Endothelial cell of umbilical vein (primary cell): Measurements from ENCODE around the gene RPL3.

Experiments
- CTCF ChIP-seq, 2 donors: IDR thresholded peaks; 1 replicate in 1 of 2; 2 replicates in 1 of 2; pipeline ENCODE4 v1.5.1; 2011; ENCODE audit warnings: low read length in 2 of 2, mild to moderate bottlenecking in 2 of 2, moderate library complexity in 2 of 2, control low read depth in 1 of 2, inconsistent platforms in 1 of 2, low read depth in 1 of 2; ENCODE audit not compliant: insufficient read depth in 1 of 2; ENCODE audit errors: extremely low read depth in 1 of 2
- EZH2 ChIP-seq: IDR thresholded peaks from 2 replicates; pipeline ENCODE4 v1.6.1; 2012; ENCODE audit warnings: borderline replicate concordance, low read depth, mild to moderate bottlenecking, moderate library complexity, low read length, inconsistent platforms; ENCODE audit not compliant: severe bottlenecking
- GATA2 ChIP-seq: IDR thresholded peaks from 2 replicates; pipeline ENCODE4 v1.7.0; 2011; ENCODE audit warnings: low read depth, mild to moderate bottlenecking, moderate library complexity, mixed read lengths, low read length; ENCODE audit not compliant: insufficient read length, insufficient read depth
- JUN ChIP-seq: IDR thresholded peaks from 2 replicates; pipeline ENCODE4 v1.6.1; 2011; ENCODE audit warnings: borderline replicate concordance, low read depth; ENCODE audit not compliant: insufficient read length, insufficient read depth
- MAX ChIP-seq: IDR thresholded peaks from 2 replicates; pipeline ENCODE4 v1.6.1; 2011; ENCODE audit not compliant: insufficient read depth, insufficient read length
- POLR2A ChIP-seq: IDR thresholded peaks from 2 replicates; pipeline ENCODE4 v1.6.1; 2012; ENCODE audit warnings: low read depth, mild to moderate bottlenecking, control low read depth, low read length
- POLR2AphosphoS5 ChIP-seq: IDR thresholded peaks from 2 replicates; pipeline ENCODE4 v1.6.1; 2012; ENCODE audit warnings: low read depth, mild to moderate bottlenecking, control low read depth, low read length, moderate library complexity; ENCODE audit not compliant: insufficient read depth

- TF ChIP-seq CTCF (IDR thresholded peaks at IDR 0.05; ENCODE audit: extremely low read depth in 1 of 2, insufficient read depth in 1 of 2, low read depth in 1 of 2, low read length in 2 of 2) (no peak), POLR2AphosphoS5 (no peak), POLR2A (no peak), MAX (no peak), JUN (no peak), EZH2 (no peak), GATA2 (no peak)
Observed at GRCh38 chr22:39336411-39336810, 17.0 kb upstream of the RPL3 start.
